BLaER1 treated with 17β-estradiol and CSF1 and Interleukin-3, amounts not matched to agents 10 nM and 100 nM (cell line): ENCODE measurements around the gene GON4L.
A peak's percentile ranks its signal among the peaks of the same experiment; 100 is the strongest.
"Not testable (repeated sequence)": the region's sequence is repeated elsewhere in the genome, so short reads cannot be mapped to it uniquely, and the experiment has no call there.

Experiments used
- H3K27ac ChIP-seq, 11 experiments: shearing (Covaris generic); formaldehyde crosslinking; 2 replicates each; pipeline ENCODE4 v1.8.1; 2022
- H3K27me3 ChIP-seq, 11 experiments: shearing (Covaris generic); formaldehyde crosslinking; 2 replicates each; pipeline ENCODE4 v1.8.1; 2022
- H3K36me3 ChIP-seq, 11 experiments: shearing (Covaris generic); formaldehyde crosslinking; 2 replicates each; pipeline ENCODE4 v1.8.1; 2022
- H3K4me1 ChIP-seq, 10 experiments: shearing (Covaris generic); formaldehyde crosslinking; 2 replicates each; pipeline ENCODE4 v1.8.1; 2022
- H3K4me2 ChIP-seq, 11 experiments: shearing (Covaris generic); formaldehyde crosslinking; 2 replicates each; pipeline ENCODE4 v1.8.1; 2022
- H3K4me3 ChIP-seq, 10 experiments: shearing (Covaris generic); formaldehyde crosslinking; 2 replicates each; pipeline ENCODE4 v1.8.1; 2022
- H3K9ac ChIP-seq, 11 experiments: shearing (Covaris generic); formaldehyde crosslinking; 2 replicates each; pipeline ENCODE4 v1.8.1; 2022
- H3K9me3 ChIP-seq, 11 experiments: shearing (Covaris generic); formaldehyde crosslinking; replicated peaks in 1 of 11; 2 replicates each; pipeline ENCODE4 v1.8.1; 2022
- H4K20me1 ChIP-seq, 11 experiments: shearing (Covaris generic); formaldehyde crosslinking; 2 replicates each; pipeline ENCODE4 v1.8.1; 2022
- Cebpa-rat ChIP-seq, 11 experiments: shearing (Covaris generic); IDR thresholded peaks; 2 replicates each; pipeline ENCODE4 v1.8.1; 2022

The GON4L gene, protein sequence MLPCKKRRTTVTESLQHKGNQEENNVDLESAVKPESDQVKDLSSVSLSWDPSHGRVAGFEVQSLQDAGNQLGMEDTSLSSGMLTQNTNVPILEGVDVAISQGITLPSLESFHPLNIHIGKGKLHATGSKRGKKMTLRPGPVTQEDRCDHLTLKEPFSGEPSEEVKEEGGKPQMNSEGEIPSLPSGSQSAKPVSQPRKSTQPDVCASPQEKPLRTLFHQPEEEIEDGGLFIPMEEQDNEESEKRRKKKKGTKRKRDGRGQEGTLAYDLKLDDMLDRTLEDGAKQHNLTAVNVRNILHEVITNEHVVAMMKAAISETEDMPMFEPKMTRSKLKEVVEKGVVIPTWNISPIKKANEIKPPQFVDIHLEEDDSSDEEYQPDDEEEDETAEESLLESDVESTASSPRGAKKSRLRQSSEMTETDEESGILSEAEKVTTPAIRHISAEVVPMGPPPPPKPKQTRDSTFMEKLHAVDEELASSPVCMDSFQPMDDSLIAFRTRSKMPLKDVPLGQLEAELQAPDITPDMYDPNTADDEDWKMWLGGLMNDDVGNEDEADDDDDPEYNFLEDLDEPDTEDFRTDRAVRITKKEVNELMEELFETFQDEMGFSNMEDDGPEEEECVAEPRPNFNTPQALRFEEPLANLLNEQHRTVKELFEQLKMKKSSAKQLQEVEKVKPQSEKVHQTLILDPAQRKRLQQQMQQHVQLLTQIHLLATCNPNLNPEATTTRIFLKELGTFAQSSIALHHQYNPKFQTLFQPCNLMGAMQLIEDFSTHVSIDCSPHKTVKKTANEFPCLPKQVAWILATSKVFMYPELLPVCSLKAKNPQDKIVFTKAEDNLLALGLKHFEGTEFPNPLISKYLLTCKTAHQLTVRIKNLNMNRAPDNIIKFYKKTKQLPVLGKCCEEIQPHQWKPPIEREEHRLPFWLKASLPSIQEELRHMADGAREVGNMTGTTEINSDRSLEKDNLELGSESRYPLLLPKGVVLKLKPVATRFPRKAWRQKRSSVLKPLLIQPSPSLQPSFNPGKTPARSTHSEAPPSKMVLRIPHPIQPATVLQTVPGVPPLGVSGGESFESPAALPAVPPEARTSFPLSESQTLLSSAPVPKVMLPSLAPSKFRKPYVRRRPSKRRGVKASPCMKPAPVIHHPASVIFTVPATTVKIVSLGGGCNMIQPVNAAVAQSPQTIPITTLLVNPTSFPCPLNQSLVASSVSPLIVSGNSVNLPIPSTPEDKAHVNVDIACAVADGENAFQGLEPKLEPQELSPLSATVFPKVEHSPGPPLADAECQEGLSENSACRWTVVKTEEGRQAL (N-terminal part only)

DNA sequence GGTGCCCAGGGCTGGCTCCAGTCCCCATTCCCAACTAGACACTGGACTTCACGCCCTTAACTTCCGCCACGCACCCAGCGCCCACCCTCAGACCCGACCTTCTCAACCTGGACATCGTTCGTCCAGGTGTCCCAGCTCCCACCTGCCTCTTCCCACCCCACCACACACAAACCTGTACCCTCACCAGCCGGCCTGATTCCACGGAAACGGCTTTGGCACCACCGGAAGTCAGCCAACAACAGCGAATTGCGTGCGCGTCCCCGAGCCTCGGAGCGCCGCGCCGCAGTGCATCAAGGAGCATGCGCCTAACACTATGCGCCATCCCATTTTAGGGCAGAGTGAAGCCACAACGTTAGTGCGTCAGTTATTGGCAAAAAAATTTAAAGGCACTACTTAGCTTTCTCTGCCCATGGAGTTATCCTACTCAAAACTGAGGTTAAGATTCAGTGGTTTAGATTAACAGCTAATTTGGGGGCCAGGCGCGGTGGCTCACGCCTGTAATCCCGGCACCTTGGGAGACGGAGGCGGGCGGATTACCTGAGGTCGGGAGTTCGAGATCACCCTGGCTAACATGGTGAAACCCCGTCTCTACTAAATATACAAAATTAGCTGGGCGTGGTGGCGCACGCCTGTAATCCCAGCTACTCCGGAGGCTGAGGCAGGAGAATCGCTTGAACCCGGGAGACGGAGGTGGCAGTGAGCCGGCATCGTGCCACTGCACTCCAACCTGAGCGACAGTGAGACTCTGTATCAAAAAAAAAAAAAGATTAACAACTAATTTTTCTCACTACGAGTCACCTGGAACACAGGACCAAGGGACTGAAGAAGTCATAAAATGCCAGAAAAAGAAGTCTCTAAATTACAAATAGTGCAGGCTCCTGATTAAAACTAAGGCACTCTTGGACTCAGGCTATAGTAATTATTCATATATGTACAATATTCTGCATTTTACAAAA is at the start of gene GON4L:
GON4L (minus strand) TSS at position 240 of the 956 bp plus-strand sequence. CDS start 3,434 bp downstream, outside the sequence.
- Histone ChIP-seq H3K9ac (peak within 1 kb of the TSS; percentile 83 to 97 (median 92)), H4K20me1 (peaks cover 3 to 23% (median 6%) of the 10 kb centered on the region in 11 experiments; a peak in 18 of 22 replicates), H3K4me1 (peaks cover 44 to 57% (median 53%) of the 10 kb centered on the region in 10 experiments), H3K27ac (peak within 1 kb of the TSS; percentile 78 to 95 (median 87)), H3K4me3 (peak within 1 kb of the TSS; percentile 78 to 97 (median 87)), H3K4me2 (peak within 1 kb of the TSS; percentile 86 to 96 (median 93)), H3K36me3 (peaks cover 28 to 42% (median 38%) of the 10 kb centered on the region in 11 experiments), H3K9me3 (no peaks in the 10 kb centered on the region), H3K27me3 (no peaks in the 10 kb centered on the region)
- TF ChIP-seq Cebpa-rat (IDR thresholded peaks at IDR 0.05) = no peak

DNA sequence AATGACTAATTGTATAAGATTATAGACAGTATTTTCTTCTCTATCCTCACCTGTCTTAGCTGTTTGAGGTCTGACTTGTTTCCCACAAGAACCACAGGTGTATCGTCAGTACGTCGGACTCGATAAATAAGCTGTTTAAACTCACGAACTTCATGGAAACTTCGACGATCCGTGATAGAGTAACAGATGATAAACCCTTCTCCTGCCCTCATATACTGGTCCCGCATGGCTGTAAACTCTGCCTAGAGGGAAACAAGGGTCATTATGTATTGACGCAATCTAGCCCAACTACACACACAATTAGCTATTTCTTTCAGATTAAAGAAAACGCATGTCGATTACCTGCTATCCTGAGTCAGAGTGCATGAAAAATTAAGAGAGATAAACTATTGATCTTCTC is 47.2 kb upstream of the GON4L start:
- peaks cover 0 to 10% (median 1%) of the 10 kb centered on the region in 10 experiments; a peak in 10 of 20 replicates for H3K4me1 ChIP-seq
- no peak overlapping the region for H3K4me2 ChIP-seq
- no peaks in the 10 kb centered on the region for H3K27me3 ChIP-seq
- TF ChIP-seq Cebpa-rat (IDR thresholded peaks at IDR 0.05) = no peak
- H3K9me3 ChIP-seq = no peaks in the 10 kb centered on the region
- peaks cover 92 to 100% (median 99%) of the 10 kb centered on the region in 11 experiments for H3K36me3 ChIP-seq
- H3K4me3 ChIP-seq = no peak overlapping the region
- peaks cover 0 to 67% (median 7%) of the 10 kb centered on the region in 11 experiments; a peak in 11 of 22 replicates for H4K20me1 ChIP-seq
- no peak overlapping the region for H3K9ac ChIP-seq
- no peak overlapping the region for H3K27ac ChIP-seq

DNA sequence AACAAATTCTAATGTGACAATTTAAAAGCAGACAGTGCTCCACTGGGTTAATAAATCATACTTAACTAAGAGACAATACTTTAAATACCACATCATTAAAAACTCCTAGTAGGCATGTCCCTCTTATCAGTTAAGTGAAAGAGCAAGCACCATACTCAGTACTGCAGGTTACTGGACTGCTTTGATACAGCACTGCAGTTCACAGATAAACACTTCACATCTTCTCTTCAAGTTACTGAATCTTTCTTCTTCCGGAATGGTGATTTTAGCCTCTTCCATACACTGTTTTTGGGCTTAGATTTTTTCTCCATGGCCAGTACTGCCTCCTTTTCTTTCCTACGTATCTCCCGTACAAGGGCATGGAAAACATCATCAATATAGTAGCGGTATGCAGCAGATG is 43.1 kb upstream of the GON4L start:
- Histone ChIP-seq H3K4me2 (no peak overlapping the region), H3K4me3 (no peak overlapping the region), H3K9me3 (no peaks in the 10 kb centered on the region), H3K27ac (no peak overlapping the region), H3K9ac (no peak overlapping the region), H4K20me1 (peaks cover 0 to 67% (median 16%) of the 10 kb centered on the region in 11 experiments; a peak in 11 of 22 replicates), H3K4me1 (no peaks in the 10 kb centered on the region), H3K36me3 (peaks cover 88 to 99% (median 97%) of the 10 kb centered on the region in 11 experiments), H3K27me3 (no peaks in the 10 kb centered on the region)
- no peak for TF ChIP-seq Cebpa-rat (IDR thresholded peaks at IDR 0.05)

DNA sequence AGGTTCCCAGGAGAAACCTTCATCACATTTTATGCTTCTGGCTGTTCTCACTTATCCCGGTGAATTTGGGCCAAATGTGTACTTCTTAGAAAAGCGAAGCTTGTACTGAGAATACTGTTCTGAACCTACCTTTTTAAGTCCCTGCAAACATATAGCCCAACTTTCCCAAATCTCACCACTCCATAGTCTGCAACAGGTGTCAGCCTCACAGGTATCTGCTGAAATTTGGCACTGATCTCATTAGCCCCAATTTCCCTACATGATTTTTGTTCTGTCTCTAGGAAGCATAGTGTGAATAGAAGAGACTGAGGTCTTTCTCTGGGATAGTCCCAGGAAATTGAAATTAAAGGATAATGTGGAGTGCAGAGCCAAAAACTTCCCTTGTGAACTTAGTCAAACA is 42.7 kb upstream of the GON4L start:
- Histone ChIP-seq H3K9ac (0 out of 22 replicates have a peak overlapping the region, but pooled peaks of 1 of the 11 experiments have one; percentile 9), H4K20me1 (peaks cover 0 to 63% (median 16%) of the 10 kb centered on the region in 11 experiments; a peak in 11 of 22 replicates), H3K4me3 (no peak overlapping the region), H3K9me3 (no peaks in the 10 kb centered on the region), H3K36me3 (peaks cover 83 to 99% (median 92%) of the 10 kb centered on the region in 11 experiments), H3K4me2 (no peak overlapping the region), H3K4me1 (peaks cover 0 to 2% (median 0%) of the 10 kb centered on the region in 10 experiments; a peak in 2 of 20 replicates), H3K27me3 (no peaks in the 10 kb centered on the region), H3K27ac (no peak overlapping the region)
- TF ChIP-seq Cebpa-rat (IDR thresholded peaks at IDR 0.05) = no peak

DNA sequence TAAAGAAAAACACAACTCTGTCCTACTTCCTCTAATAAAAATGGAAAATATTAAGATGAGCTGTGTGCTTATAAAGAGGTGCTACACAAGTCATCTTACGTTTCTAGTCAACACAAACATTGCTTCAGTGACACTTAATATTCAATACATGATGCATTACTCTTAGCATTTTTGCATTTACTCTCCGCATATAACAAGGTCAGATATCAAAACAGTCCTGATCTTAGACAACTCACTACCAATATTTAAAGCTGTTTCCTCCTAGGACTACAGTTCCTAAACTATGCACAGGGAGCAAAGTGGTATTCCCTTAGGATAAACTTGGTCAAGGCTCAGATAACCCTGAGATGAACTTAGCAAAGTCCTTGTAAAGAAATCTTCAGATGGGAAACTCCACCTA is 41.9 kb upstream of the GON4L start:
- TF ChIP-seq Cebpa-rat (IDR thresholded peaks at IDR 0.05) = no peak
- peaks cover 0 to 56% (median 16%) of the 10 kb centered on the region in 11 experiments; a peak in 11 of 22 replicates for H4K20me1 ChIP-seq
- 0 out of 22 replicates have a peak overlapping the region, but pooled peaks of 1 of the 11 experiments have one; percentile 9 for H3K9ac ChIP-seq
- no peak overlapping the region for H3K27ac ChIP-seq
- no peaks in the 10 kb centered on the region for H3K9me3 ChIP-seq
- H3K36me3 ChIP-seq = peaks cover 75 to 99% (median 84%) of the 10 kb centered on the region in 11 experiments
- H3K27me3 ChIP-seq = no peaks in the 10 kb centered on the region
- H3K4me1 ChIP-seq = peaks cover 0 to 10% (median 4%) of the 10 kb centered on the region in 10 experiments; a peak in 15 of 20 replicates
- no peak overlapping the region for H3K4me3 ChIP-seq
- no peak overlapping the region for H3K4me2 ChIP-seq

DNA sequence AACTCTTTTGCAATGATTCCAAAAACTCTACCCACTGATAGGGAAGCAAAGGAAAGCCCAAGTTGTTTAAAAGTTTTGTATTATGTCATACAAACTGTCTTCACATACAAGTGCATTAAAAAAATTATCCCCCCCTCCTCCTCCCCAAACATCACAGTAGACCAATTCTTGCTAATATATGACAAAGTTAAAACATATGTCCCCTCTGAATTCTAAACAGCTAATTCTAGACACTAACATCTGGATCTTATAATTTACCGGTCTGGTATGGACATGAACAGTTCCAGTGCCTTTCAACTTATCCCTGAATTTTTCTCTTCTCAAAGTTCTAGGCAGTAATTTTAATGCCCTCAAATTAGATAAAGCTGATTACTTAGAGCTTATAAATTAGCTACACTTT is 40.7 kb upstream of the GON4L start:
- Histone ChIP-seq H4K20me1 (peaks cover 0 to 57% (median 16%) of the 10 kb centered on the region in 11 experiments; a peak in 11 of 22 replicates), H3K4me1 (peaks cover 6 to 21% (median 14%) of the 10 kb centered on the region in 10 experiments; a peak in 17 of 20 replicates), H3K36me3 (peaks cover 65 to 88% (median 73%) of the 10 kb centered on the region in 11 experiments), H3K9me3 (no peaks in the 10 kb centered on the region), H3K4me3 (no peak overlapping the region), H3K9ac (no peak overlapping the region), H3K27ac (no peak overlapping the region), H3K4me2 (no peak overlapping the region), H3K27me3 (no peaks in the 10 kb centered on the region)
- no peak for TF ChIP-seq Cebpa-rat (IDR thresholded peaks at IDR 0.05)

DNA sequence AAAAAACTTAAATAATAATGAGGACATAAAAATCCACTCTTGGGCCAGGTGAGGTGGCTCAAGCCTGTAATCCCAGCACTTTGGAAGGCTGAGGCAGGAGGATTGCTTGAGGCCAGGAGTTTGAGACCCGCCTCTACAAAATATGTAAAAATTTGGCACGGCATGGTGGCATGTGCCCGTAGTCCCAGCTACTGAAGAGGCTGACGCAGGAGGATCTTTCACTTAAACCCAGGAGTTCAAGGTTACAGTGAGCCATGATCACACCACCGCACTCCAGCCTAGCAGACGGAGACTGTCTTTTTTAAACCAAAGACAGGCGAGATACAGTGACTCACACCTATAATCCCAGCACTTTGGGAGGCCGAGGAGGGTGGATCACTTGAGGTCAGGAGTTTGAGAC is 39.5 kb upstream of the GON4L start:
- H3K27ac ChIP-seq, H3K9ac ChIP-seq, H3K4me3 ChIP-seq, H3K4me2 ChIP-seq, H3K9me3 ChIP-seq, H3K27me3 ChIP-seq: not testable (repeated sequence)
- Histone ChIP-seq H3K36me3 (peaks cover 52 to 75% (median 60%) of the 10 kb centered on the region in 11 experiments), H3K4me1 (peaks cover 6 to 26% (median 14%) of the 10 kb centered on the region in 10 experiments; a peak in 17 of 20 replicates), H4K20me1 (peaks cover 0 to 48% (median 14%) of the 10 kb centered on the region in 11 experiments; a peak in 11 of 22 replicates)

DNA sequence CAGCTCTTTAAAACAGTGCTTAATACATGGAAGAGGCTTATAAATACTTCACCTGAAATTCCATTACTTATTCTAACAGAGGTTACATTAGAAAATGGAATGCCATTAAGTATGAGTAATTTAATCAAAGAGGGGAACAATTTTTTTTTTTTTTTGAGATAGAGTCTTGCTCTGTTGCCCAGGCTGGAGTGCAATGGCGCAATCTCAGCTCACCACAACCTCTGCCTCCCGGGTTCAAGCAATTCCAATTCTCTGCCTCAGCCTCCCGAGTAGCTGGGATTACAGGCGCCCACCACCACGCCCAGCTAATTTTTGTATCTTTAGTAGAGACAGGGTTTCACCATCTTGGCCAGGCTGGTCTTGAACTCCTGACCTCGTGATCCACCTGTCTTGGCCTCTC is 38.6 kb upstream of the GON4L start:
- not testable (repeated sequence) for H3K4me3 ChIP-seq, H3K27ac ChIP-seq, H3K4me2 ChIP-seq, H3K9me3 ChIP-seq, H3K9ac ChIP-seq, H3K27me3 ChIP-seq
- Histone ChIP-seq H3K36me3 (peaks cover 44 to 66% (median 52%) of the 10 kb centered on the region in 11 experiments), H4K20me1 (peaks cover 0 to 44% (median 14%) of the 10 kb centered on the region in 11 experiments; a peak in 10 of 22 replicates), H3K4me1 (peaks cover 6 to 26% (median 14%) of the 10 kb centered on the region in 10 experiments; a peak in 17 of 20 replicates)
